ENCODE data around the gene TUBGCP4.

The TUBGCP4 gene

DNA sequence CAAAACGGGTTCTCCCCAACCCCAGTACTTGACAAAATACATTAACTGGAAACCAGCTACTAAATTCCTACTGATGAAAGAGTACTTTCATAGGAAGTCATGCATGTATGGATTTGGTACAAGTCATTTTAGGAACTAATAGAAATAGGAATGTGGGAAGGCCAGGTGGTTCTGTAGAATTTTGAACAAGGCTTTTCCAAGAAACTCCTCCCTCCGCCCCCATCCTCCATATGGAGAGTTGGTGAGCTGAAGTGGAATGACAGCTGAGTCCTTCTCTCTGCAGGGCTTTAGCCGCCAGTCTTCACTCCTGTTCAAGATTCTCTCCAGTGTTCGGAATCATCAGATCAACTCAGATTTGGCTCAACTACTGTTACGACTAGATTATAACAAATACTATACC, 33.2 kb downstream of the TUBGCP4 start:
- DNase-seq = no peak

- no peak for DNase-seq
Observed at GRCh38 chr15:43406189-43406588, 35.3 kb downstream of the TUBGCP4 start.

GRCh38 chr15:43406808-43407207, 35.9 kb downstream of the TUBGCP4 start:
- DNase-seq = no peak

- no peak for DNase-seq
Observed at GRCh38 chr15:43408789-43409188, 37.9 kb downstream of the TUBGCP4 start.

DNA sequence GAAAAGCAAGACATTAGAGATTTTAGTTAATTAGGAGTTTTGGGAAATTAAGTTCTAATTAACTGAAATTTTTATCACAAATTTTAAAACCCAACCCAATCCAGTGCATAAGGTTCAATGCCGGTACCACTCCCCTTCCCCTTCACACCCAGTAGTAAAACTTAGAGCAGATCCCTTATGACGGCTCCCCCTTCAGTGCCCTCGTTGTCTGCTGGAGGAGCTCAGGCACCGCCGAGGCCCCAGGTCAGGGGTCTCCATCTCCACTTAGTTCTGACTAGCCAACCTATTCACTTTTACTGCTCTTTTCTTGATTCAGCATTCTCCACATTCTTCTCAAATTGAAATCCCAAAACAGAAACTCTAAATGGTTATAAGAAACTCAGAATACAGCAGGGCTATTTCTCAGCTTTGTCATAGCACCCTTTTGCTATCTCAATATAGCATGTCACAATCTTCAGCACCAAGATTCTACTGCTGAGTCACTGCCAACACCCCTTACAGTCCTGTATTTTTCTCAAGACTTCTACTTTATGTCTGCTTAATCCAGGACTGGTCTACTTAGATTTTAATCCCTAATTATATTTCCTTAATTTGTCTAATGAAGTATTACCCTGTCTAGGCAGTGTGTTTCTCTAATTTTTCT, 39.8 kb downstream of the TUBGCP4 start:
- DNase-seq = no peak

- no peak for DNase-seq
Observed at GRCh38 chr15:43412096-43412495, 41.2 kb downstream of the TUBGCP4 start.

GRCh38 chr15:43414196-43414595, 43.3 kb downstream of the TUBGCP4 start:
- no peak for DNase-seq

DNA sequence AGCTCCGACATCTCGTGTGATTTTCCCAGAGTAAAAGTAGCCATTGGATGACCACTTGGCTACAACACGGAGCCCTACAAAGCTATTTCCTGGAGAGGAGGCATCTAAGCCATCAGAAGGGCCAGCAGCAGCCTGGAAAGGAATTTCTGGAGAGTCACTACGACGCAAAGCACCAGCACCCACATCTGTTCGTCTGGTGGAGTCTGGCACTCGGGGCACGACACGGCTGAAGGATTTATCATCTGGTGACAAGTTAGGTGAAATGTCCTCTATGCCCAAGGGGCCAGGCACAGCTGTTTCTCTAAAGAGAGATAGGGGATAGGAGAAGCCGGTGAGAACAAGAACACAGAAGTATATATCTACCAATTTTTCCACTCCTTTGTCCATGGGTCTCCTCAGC, 49.5 kb downstream of the TUBGCP4 start:
- no peak for DNase-seq

- DNase-seq = no peak
Observed at GRCh38 chr15:43420876-43421275, 50.0 kb downstream of the TUBGCP4 start.

GRCh38 chr15:43423793-43424192, 52.9 kb downstream of the TUBGCP4 start:
- no peak for DNase-seq

DNA sequence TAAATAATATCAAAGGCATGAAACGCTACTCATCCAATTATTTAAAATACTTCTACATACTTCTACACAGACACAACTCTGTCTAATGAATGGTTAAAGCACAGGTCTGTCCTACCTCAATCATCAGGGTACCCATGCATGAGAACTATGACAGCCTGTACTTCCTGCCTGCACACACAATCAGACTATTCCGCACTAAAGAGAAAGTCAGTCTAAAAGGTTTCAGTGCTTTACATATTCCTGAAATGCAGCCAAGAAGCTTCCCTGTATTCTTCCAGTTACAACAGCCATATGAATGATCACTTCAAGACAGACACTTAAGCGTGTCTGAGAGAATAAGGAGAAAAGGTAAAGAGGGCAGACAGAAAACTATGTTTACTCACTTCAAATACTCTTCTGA, 58.8 kb downstream of the TUBGCP4 start:
- DNase-seq = no peak

DNA sequence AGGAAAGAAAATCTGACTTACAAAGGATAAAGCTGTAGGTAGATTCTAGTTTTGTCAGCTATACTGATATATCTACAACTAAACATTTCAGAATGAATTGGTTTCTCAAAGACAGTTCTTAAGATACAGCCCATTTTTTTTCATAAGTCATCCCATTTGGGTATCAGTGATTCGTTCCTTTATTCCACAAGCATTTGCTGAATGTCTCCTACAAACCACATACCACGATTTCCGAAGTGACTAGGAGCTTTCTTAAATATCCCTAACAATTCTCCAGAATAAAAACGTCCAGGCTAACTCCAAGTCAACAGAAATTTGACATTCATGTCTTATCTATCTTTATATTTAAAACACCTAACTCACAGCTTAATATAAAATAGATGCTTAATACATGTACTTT, 62.3 kb downstream of the TUBGCP4 start:
- DNase-seq = no peak

GRCh38 chr15:43433661-43434303, 62.9 kb downstream of the TUBGCP4 start:
- no peak for DNase-seq

- DNase-seq = no peak
Observed at GRCh38 chr15:43434446-43434845, 63.5 kb downstream of the TUBGCP4 start.

DNA sequence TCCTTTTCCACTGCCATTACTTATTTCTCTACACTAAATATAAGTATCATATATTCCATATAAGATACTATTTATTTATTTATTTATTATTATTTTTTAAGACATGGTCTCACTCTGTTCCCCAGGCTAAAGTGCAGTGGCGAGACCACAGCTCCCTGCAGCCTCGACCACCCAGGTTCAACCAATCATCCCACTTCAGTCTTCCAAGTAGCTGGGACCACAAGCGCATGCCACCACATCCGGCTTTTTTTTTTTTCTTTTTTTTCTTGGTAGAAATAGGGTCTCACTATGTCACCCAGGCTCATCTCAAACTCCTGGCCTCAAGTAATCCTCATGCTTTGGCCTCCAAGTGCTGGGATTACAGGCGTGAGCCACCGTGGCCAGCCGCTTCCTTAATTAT, 65.5 kb downstream of the TUBGCP4 start:
- DNase-seq = no peak

DNA sequence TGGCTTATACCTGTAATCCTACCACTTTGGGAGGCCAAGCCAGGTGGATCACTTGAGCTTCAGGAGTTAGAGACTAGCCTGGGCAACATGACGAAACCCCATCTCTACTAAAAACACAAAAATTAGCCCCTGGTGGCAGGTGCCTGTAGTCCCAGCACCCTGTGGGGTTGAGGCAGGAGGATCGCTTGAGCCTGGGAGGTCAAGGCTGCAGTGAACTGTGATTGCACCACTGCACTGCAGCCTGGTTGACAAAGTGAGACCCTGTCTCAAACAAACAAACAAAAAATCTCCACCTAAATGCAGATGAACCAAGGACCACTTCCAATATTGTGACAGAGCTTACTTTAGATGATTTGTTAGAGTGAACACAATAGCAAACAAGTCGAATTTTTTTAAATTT, 68.4 kb downstream of the TUBGCP4 start:
- no peak for DNase-seq

GRCh38 chr15:43440721-43441281, 69.9 kb downstream of the TUBGCP4 start:
- DNase-seq = peak; percentile 66

- no peak for DNase-seq
Observed at GRCh38 chr15:43441316-43441715, 70.4 kb downstream of the TUBGCP4 start.

DNA sequence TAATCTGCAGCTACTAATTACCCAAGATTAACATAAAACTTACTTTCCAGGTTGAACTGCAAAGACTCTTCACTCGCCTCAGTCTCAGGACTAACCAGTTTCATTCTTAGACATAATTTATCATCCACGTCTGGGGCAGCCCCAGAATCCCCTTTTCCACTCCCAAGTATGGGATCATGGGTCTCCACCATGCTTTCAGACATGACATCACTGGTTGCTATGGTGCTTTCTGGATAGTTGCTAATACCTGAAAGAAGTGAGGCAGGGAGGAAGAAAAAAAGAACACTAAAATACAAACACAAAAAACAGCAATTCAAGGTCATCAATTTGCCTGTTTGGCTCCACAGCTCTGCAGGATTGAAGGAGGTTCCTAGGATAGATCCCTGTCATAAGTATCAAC, 75.4 kb downstream of the TUBGCP4 start:
- no peak for DNase-seq

GRCh38 chr15:43449981-43450380, 79.1 kb downstream of the TUBGCP4 start:
- no peak for DNase-seq

All from COR-L47 (cell line).